GM23248 (cell line): ENCODE measurements around the gene PIGA.

Experiments
- EZH2 ChIP-seq: fragments of 200-600 bp; sonication (generic); IDR thresholded peaks from 2 replicates; pipeline ENCODE4 v1.6.1; 2018; ENCODE audit warnings: antibody characterized with exemption, mild to moderate bottlenecking; ENCODE audit not compliant: insufficient read depth, poor library complexity, severe bottlenecking
- EZH2phosphoT487 ChIP-seq: fragments of 200-600 bp; sonication (generic); IDR thresholded peaks from 2 replicates; pipeline ENCODE4 v1.6.1; 2018; ENCODE audit warnings: antibody characterized with exemption, moderate library complexity, mild to moderate bottlenecking, low read depth; ENCODE audit not compliant: insufficient read depth

- TF ChIP-seq EZH2 (no peak), EZH2phosphoT487 (no peak)
Measured at GRCh38 chrX:15298201-15298600, 37.1 kb downstream of the PIGA start.
